NCI-H2227 treated with DMSO at 0.1 percent for 48 hours (cell line): ENCODE results near the gene GSTA3.
"Not testable (repeated sequence)": the region's sequence is repeated elsewhere in the genome, so short reads cannot be mapped to it uniquely, and the experiment has no call there.

Experiments
- DNase-seq: peaks from one replicate; lab custom pipeline; 2025; lab: John Stamatoyannopoulos, UW

The GSTA3 gene

DNA sequence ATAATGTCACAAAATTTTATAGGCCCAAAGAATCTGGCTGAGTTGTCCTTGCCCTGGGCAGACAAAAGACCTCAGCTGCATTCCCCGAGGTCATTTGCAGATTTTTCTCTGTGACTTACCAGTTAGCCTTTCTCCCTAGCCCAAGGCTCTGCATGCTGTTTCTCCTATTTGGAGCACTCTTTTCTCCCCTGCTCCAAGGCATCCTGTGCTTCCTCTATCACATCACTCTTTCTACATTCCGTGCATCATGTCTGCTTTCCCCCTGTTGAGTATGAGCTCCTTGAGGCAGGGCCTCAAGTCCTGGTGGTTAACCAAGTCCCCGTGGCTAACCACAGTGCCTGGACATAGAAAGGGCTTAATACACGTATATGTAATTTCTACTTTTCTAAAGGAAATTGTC lies 593 bp upstream of the GSTA3 start:
- no peak for DNase-seq

DNA sequence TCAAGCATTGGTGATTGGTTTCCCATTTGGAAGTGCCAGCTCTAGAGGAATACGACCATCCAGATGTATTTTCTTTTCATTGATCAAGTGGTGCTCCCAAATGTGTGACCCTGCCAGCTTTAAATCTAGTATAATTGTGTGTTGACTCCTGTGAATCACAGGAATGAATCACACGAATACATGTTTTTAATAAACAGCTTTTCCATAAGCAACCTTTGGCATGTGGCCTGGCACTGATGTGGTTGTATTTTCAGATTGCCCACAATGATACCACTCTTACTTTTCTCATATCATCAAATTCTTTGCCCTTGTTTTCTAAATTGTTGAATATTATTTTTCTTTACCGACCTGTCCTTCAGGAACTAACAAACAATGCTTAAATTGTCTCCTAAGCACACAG lies 367 bp downstream of the GSTA3 start:
- no peak for DNase-seq

DNA sequence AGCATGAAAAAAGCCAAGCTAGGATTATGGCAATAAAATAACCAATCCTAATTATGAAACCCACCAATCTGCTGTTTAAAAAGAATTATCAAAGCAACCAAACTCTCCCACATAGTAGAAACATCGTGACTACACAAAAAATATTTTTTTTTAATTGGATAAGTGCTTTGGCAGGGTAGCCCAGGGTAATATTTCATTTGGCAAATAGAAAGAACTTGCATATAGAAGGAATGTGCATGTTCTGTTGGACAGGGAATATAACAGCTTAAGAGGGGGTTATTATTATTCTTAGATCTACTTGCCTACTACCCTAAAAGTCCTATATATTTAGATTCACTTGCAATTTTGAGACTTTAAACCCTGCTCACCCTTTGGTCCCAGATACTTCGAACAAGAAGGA lies 972 bp downstream of the GSTA3 start:
- DNase-seq: no peak

DNA sequence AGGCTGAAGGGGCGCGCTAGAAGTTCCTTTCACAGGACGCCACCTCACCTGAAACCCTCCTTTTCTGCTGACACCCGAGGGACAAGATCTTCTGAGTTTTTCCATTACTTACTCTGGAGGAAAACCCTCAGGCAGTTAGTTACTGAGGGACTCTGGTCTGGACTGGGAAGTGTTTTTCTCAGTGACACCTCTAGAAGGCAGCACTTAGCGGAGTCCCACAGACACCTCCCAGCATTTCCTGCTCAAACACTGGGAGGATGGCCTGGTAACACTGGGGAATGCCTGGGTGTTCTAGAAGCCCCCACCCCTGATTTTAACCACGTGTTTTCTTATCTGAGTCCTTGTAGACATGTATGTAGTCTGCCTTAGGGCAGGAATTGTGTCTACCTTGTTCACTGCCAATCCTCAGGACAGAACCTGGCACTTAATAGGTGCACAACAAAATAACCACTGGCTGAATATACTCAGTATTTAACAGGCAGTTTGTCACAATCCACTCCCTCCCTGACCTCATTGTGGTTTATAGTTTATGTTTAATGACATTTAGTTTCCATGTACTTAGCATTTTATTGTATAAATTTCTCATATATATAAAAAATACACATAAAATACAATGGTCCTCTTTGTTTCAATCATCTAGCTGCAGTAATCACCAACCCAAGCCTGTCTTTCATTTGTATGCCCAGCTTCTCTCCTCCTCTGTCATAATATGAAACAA lies 4.8 kb downstream of the GSTA3 start:
- no peak for DNase-seq

DNA sequence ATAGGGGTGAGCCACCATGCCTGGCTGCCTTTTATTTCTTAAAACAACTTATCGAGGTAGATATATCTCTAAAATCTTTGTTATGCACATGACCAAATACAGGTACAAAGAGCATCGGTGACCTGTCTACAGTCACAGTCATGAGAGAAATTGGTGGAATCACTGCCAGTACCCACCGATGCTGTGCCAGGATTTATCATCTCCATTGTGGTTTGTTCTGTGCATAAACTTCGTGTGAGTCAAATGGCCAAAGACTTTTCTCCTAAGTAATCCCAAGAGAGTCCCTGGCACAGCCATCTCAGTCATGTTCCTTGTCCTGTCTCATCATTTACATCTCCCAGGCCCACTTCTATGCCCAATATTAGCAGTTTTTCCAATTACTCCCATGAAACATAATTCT lies 9.0 kb downstream of the GSTA3 start:
- no peak for DNase-seq

DNA sequence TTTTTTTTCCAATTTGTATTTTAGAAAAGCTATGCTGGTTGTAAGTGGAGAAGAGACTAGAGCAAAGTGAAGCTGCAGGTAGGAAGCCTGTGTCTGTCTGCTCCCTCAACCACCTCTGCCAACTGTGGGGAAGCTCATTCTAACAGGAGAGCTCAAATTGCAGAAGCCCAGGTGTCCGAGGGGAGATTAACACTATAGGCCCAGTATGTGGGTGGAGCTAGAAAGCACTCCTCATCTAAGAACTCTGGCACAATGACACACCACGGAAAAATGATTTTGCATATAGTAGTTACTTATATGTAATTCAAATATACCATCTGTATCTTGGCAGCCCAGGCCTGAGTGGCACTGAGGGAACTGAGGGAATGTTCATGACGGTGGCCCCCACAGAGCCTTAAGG lies 13.7 kb downstream of the GSTA3 start:
- not testable (repeated sequence) for DNase-seq

DNA sequence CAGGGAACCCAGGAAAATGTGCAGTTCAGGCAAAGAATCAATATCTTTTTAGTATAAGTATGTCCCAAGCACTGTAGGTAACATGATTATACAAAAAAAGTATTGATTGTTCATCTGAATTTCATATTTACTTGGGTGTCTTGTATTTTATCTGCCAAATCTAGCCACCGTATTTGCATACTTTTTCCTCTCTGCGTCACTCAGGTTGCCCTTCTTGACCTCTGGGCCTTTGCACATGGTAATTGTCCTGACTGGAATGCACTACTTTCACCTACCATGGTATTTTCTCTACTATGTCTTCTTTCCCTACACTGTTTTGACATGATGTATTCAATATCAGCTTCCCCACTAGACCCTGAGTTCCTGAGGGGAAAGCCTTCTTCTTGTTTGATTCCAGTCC lies 15.2 kb downstream of the GSTA3 start:
- DNase-seq: no peak

DNA sequence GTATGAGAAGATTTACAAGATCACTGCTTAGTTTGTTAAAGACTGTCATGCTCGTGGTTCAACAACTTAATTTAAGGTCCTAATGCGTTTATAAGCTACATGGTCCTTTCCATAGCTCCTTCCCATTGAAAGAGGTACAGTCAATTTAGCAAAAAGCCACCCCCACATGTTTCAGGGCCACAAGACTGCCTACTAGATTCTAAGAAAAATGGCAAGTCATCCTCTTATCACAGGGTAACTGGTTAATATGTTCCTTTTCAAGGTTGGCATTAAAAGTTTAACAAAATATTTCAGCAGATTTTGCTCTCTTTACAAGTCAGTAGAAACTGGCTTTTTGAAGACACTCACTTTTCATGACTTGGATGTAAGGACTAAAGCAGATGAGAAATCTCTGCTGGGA lies 15.7 kb downstream of the GSTA3 start:
- no peak for DNase-seq

DNA sequence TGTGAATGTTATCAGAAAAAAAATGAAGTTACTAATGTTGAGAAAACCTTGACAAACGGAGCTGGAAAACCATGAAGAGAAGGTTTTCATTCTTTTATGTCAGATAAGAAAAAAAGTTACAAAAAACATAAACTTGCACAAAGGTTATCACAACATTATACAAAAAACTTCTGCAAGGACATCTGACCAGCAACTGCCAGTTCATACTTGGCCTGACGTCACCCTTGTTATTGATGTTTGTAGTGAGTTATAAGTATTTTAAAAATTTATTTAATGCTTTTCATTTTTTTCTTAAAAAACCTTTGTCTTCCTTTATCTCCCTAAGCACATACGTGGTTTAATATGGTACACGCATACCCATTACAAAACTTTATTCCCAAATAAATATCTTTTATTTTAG lies 16.3 kb downstream of the GSTA3 start:
- DNase-seq: no peak

DNA sequence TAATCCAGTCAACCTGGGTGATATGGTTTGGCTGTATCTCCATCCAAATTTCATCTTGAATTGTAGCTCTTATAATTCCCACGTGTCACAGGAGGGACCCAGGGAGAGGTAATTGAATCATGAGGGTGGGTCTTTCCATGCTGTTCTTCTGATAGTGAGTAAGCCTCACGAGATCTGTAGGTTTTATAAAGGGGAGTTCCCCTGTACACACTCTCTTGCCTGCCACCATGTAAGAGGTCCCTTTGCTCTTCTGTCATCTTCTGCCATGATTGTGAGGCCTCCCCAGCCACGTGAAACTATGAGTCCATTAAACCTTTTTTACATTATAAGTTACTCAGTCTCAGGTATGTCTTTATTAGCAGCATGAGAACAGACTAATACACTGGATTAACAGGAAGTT lies 19.5 kb downstream of the GSTA3 start:
- DNase-seq: no peak

DNA sequence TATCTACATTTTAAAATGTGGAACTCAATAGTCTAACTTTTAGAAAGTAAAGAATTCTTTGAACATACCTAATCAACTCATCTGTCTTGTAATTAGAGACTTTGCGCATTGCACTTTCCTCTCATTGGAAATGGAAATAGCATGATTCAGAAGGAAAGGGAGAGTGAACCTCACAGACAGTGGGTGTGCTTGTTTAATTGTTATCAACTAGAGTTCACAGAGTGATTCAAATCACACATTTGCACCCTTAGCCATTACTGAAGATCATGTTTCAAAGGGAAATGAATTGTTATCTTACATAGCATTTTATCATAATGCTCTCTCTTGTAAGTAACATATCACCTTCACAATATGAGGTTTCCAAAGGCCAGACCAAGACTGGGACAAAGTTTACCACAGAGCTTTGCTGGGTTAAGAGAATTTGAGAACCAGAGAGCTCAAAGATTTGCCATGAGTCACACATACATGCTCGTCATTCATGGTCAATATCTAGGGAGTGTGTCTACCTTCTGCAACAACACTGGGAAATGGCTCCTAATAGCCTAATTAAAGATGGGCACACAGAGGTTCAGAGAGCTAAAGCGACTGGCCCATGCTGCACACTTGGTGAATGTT lies 21.5 kb downstream of the GSTA3 start:
- DNase-seq: no peak

DNA sequence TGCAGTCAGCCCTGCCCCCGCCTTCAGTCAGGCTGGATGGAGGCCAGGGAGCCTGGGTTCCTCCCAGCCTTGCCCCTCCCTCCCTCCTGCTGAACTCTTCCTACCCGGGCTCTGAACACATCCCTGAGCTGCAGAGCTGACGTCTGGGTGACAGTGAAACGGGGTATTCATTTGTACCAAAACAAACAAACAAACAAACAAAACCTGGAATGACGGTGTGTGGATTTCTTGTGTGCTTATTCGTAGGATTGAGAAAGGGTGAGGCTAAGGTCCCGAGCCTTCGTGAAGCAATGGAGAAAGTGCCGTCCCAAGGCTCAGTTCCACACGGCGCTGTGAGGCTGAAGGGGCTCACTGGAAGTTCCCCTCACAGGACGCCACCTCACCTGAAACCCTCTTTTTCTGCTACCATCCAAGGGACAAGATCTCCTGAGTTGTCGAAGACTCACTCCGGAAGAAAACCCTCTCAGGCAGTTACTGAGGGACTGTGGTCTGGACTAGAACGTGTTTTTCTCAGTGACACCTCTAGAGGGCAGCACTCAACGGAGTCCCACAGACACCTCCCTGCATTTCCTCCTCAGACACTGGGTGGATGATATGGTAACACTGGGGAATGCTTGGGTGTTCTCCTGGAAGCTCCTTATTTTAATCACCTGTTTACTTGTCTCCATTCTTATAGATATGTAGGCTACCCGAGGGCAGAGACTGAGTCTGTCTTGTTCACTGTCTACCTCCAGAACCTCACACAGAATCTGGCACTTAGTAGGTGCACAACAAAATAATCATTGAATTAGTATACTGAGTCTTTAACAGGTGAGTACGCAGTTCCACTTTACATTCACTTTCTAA lies 27.3 kb downstream of the GSTA3 start:
- DNase-seq: peak; percentile 62

DNA sequence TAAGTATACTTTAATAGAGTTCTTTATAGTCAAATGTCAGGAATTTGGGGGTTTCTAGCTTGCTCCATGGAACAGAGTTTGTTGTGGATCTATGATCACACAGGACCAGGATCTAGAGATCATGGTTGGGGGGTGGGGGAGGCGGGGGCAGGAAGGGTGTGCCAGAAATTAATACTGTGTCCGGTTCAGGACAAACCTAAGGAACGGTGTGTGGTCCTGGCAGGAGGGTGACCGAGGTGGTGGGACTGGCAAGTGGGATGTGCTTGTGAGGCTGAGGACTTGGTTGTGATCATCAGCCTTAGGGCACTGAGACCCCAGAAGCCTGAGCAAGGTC lies 27.9 kb downstream of the GSTA3 start:
- DNase-seq: no peak

DNA sequence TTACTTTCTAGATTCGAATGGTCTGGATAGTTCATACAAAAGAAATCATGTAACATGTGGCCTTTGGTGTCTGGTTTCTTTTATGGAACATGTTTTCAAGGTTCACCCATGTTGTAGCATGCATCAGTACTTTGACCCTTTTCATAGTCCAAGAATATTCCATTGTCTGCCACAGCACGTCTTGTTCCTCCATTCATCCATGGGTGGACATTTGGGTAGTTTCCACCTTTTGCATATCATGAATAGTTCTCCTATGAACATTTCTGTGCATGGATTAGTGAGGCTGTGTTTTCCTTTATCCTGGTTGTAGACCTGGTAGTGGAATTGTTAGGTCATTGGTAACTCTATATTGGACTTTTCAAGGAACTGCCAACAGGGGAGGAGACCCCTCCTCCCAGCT lies 31.7 kb downstream of the GSTA3 start:
- DNase-seq: no peak

DNA sequence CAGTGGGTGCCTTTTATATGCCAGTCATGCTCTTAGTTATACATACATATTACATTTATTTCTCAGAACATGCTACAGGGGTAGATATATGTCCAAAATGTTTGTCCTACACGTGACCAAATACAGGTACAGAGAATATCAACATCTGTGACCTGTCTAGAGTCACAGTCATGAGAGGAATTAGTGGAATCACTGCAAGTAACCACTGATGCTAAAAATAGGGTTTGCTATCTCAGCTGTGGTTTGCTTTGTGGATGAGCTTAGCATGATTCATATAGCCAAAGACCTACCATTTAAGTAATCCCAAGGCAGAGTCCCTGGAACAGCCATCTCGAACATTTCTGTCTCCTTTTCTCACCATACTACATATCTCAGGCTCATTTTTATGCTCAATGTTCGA lies 32.3 kb downstream of the GSTA3 start:
- no peak for DNase-seq

DNA sequence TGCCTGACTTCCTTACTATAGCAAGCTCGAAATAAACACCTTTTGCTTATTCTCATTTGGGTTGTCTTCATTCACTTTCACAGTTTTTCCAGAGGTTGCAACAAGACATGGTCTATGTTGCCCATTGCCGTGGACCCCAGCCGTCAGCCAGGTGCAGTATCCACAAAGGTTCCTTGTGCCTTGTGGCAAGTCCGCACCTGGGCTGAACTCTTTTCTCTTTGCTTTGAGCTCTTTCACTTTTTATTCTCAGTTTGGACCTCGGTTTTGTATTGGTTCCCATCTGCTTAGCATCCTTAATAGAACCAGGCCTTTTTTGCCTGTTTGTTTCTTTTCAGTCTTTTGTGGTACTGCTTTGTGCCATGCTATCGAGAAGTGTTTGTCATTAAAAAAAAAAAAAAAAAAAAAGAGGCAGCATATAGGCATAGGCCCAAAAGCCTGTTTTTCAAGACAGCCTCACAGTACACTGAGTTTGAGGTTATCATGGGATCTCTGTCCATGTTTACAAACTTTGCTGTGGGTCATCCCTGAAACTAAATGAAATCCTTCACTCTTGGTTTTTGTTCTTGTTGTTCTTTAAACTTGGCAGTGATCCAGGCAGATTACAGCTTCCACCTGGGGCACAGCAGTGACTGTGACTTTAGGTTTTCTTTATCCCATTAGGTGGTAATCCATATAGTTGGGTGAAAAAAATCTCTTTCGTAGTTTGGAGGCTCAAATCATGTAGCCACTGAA lies 33.3 kb downstream of the GSTA3 start:
- DNase-seq: no peak

DNA sequence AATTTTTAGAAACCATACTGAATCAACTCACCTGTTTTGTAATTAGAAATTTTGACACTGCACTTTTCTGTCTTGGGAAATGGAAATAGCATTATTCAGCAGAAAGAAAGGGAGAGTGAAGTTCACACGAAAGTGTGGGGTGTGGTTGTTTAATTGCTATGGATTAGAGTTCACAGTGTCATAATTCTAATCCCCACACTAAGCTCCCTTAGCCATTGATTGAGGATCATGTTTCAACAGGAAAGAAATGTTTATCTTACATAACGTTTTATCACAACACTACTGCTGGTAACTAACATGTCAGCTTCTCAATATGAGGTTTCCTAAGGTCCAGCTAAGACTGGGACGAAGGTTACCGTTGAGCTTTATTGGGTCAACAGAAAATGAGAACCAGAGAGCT lies 37.5 kb downstream of the GSTA3 start:
- no peak for DNase-seq

DNA sequence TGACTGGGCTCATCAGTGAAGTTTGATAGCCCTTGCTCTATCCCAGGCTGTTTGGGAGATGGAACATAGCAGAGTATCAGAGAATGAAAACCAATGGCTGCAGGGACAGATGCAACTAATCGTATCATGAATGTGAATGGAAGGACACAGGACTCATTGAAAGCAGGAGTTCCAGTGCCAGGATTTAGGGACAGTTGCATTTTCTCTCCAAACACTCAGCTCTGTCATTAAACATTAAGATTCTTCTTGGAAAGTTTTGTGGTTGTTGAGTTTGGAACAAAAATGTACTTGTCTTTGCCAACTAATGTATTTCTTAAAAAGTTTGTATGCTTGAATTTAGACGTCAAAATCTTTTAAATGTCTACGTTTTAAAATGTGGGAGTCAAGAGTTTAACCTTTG lies 37.9 kb downstream of the GSTA3 start:
- no peak for DNase-seq

DNA sequence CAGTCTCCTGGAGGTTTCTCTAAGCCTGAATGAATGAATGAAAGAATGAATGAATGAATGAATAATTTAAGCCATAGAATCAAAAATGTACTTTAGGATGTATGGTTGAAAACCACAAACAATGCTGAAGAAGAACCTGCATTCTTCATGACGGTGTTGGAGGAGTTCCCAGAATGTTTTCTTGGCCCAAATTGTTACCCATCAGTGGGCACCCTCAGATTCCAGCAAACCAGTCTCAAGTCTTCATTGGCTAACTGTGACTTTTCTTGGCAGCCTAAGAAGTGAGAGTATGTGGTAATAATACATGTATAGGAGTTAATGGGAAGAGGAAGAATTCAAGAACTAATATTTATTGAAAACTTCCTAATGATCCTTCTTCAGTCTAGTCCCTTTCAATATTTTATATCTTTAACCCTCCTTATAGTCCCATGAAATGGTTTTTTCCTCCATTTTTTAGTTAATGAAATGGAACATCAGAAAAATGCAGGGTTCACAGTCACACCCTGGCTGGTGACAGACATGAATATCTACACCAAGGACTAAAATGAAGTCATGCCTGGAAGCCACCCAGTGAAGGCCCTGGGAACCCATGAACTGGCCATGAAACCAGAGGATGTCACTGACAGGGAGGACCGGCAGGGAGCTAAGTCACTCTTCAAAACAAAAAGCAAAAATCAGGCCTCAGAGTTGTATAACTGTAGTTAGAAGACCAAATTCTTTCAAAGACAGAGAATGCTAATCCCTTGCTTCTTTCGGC lies 39.0 kb downstream of the GSTA3 start:
- not testable (repeated sequence) for DNase-seq

DNA sequence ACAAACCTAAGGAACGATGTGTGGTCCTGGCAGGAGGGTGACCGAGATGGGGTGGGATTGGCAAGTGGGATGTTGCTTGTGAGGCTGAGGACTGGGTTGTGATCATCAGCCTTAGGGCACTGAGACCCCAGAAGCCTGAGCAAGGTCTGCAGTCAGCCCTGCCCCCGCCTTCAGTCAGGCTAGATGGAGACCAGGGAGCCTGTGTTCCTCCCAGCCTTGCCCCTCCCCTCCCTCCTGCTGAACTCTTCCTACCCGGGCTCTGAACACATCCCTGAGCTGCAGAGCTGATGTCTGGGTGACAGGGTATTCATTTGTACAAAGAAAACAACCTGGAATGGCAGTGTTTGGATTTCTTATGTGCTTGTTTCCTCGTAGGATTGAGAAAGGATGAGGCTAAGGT lies 40.6 kb downstream of the GSTA3 start:
- DNase-seq: not testable (repeated sequence)

DNA sequence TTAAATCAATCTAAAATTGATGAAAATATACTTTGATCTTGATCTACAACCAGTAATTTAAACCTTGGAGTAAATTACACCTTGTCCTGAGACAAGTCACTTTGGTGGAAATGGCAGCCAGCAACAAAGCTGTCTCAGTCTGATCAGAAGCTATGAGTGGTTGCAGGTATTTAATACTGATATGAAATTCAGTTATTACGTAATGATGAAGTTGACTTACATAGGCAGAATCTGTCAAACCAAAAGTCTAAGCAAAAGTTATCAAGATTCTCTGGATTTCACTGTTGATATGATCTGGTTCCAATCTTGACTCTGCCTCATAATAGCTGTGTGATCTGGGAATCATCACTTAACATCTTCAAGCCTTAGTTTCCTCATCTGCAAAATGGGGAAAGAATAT lies 41.3 kb downstream of the GSTA3 start:
- no peak for DNase-seq

DNA sequence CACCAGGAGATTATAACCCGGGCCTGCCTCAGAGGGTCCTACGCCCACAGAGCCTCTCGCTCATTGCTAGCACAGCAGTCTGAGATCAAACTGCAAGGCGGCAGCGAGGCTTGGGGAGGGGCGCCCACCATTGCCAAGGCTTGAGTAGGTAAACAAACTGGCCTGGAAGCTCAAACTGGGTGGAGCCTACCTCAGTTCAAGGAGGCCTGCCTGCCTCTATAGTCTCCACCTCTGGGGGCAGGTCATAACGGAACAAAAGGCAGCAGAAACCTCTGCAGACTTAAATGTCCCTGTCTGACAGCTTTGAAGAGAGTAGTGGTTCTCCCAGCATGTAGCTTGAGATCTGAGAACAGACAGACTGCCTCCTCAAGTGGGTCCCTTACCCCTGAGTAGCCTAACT lies 48.3 kb downstream of the GSTA3 start:
- DNase-seq: not testable (repeated sequence)
